ENCODE data around the gene KLHL12. TPM values are rescaled to one million over a fixed set of nuclear protein-coding genes. Genes with fewer than 3 reads are reported as not detected.
A peak's percentile ranks its signal among the peaks of the same experiment; 100 is the strongest.

The KLHL12 gene
- 20.8 TPM for polyA plus RNA-seq (2013, experiment 1 of 2; ENCODE audit: insufficient read length)
- 23.6 TPM for polyA plus RNA-seq (2013, experiment 2 of 2; ENCODE audit: insufficient read length)

- peak; percentile 96 for DNase-seq
These were observed at the start of gene KLHL12 for GRCh38 chr1:202926581-202927491. KLHL12 (minus strand) TSS chr1:202927234; CDS start chr1:202925162, 2,072 bp downstream.

- no peak for DNase-seq
These were observed 49.6 kb upstream of the KLHL12 start for GRCh38 chr1:202976633-202977032.

GRCh38 chr1:202974856-202975255 is 47.8 kb upstream of the KLHL12 start:
- no peak for DNase-seq

GRCh38 chr1:202972046-202972445 is 45.0 kb upstream of the KLHL12 start:
- DNase-seq, result no peak

GRCh38 chr1:202968895-202969295 is 41.9 kb upstream of the KLHL12 start:
- peak; percentile 68 for DNase-seq

- DNase-seq, result no peak
These were observed 41.3 kb upstream of the KLHL12 start for GRCh38 chr1:202968351-202968750.

GRCh38 chr1:202967684-202968281 is 40.7 kb upstream of the KLHL12 start:
- no peak for DNase-seq

GRCh38 chr1:202966006-202966898 is 39.2 kb upstream of the KLHL12 start:
- DNase-seq, result no peak

GRCh38 chr1:202965422-202965821 is 38.4 kb upstream of the KLHL12 start:
- DNase-seq, result no peak

GRCh38 chr1:202964791-202965410 is 37.9 kb upstream of the KLHL12 start:
- peak; percentile 54 for DNase-seq

- no peak for DNase-seq
These were observed 34.3 kb upstream of the KLHL12 start for GRCh38 chr1:202961220-202961880.

GRCh38 chr1:202959276-202959620 is 32.2 kb upstream of the KLHL12 start:
- DNase-seq, result peak; percentile 54

- DNase-seq, result no peak
These were observed 31.7 kb upstream of the KLHL12 start for GRCh38 chr1:202958544-202959275.

GRCh38 chr1:202957733-202958543 is 30.9 kb upstream of the KLHL12 start, which contains the start of gene ADIPOR1:
ADIPOR1 (minus strand) TSS chr1:202958312; CDS start chr1:202951070, 7,242 bp downstream.
- DNase-seq, result peak; percentile 86

GRCh38 chr1:202956969-202957368 is 29.9 kb upstream of the KLHL12 start:
- DNase-seq, result no peak

- no peak for DNase-seq
These were observed 27.2 kb upstream of the KLHL12 start for GRCh38 chr1:202954057-202954745.

- no peak for DNase-seq
These were observed 26.4 kb upstream of the KLHL12 start for GRCh38 chr1:202953392-202953791.

- DNase-seq, result no peak
These were observed 25.8 kb upstream of the KLHL12 start for GRCh38 chr1:202952818-202953217.

- DNase-seq, result no peak
These were observed 25.1 kb upstream of the KLHL12 start for GRCh38 chr1:202952099-202952498.
